Right renal pelvis (tissue), 4 donors: ENCODE data around the gene BRINP2. TPM values are rescaled to one million over a fixed set of nuclear protein-coding genes. Genes with fewer than 3 reads are reported as not detected.

Experiments used
- DNase-seq, 4 donors: peaks; one replicate each; pipeline ENCODE4 v3.0.0-alpha.2; 2013; ENCODE audit warnings: low read depth in 4 of 4, low spot score in 3 of 4, missing footprints in 1 of 4
- polyA plus RNA-seq, 4 donors: library from polyadenylated mRNA; unstranded; fragments of 120-200 nt; gene quantifications; one replicate each; pipeline ENCODE4 v1.2.1, GENCODE V29; 2013; ENCODE audit not compliant: insufficient read length in 4 of 4

Gene BRINP2
- polyA plus RNA-seq, 4 donors = 0.07 to 0.44 (median 0.33) TPM

- DNase-seq = peak in 3 of 4 donors; percentile 23 to 40 (median 31)
Measured at GRCh38 chr1:177256153-177257075, 85.7 kb downstream of the BRINP2 start.

DNA sequence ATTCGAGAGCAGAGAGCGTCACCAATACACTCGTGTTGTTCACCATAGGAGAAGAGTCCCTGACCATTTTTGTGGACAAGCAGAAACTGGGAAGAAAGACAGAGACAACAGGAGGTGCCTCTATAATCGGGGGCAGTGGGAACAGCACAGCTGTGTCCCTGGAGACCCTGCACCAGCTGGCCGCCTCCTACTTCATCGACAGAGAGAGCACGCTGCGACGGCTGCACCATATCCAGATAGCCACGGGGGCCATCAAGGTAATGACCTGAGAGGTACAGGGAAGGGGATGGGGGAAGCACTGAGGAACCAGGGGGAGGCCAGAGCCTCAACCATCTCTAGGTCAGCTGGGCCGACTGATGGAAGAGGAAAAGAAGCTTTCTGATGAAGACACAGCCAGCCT, 86.4 kb downstream of the BRINP2 start:
- DNase-seq = no peak

DNA sequence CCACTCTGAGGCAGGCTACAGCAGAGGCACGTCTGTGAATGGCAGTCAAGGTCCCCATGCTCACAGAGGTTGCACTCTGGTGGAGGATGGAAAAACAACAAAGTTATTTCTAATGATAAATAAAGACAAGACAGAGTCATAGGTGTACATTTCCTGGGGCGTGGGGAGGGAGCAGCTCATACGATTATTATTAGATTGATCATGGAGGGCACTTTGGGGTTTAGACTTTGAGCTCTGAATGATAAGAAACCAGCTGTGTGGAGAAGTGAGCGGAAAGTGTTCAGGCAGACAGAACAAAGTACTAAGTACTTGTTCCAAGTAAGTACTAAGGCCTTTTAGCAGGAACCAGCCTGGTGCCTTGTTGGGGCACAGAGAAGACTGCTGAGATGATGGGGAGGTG, 86.8 kb downstream of the BRINP2 start:
- DNase-seq = no peak

- DNase-seq = no peak
Measured at GRCh38 chr1:177270863-177271262, 100.1 kb downstream of the BRINP2 start.

GRCh38 chr1:177273141-177273540, 102.4 kb downstream of the BRINP2 start:
- peak in 2 of 4 donors; percentile 10 to 25 for DNase-seq

DNA sequence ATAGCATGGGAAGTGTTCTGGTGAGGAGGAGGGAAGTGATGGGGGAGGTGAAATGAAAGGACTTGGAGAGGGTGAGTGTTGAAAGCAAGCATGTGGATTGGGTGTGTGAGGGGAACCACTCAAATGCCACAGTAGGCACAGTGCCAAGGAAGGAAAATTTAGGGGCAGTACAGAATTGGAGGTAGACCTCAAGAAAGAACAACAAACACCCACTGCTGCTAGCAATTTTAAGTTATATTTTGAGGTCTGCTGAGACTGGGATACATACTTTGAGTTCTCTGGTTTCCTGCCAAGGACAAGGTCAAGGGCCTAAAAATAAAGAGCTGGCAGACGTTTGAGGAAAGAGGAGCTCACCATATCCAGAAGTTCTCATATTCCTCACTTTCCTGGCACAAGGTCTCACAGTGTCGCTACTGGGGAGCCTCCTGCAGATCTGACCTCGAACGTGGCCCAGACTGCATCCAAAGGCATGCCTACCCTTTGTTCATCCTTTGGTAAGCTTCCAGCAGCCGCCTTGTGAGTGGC, 104.0 kb downstream of the BRINP2 start:
- DNase-seq = peak in 1 of 4 donors; percentile 16

GRCh38 chr1:177275736-177276135, 105.0 kb downstream of the BRINP2 start:
- no peak for DNase-seq

DNA sequence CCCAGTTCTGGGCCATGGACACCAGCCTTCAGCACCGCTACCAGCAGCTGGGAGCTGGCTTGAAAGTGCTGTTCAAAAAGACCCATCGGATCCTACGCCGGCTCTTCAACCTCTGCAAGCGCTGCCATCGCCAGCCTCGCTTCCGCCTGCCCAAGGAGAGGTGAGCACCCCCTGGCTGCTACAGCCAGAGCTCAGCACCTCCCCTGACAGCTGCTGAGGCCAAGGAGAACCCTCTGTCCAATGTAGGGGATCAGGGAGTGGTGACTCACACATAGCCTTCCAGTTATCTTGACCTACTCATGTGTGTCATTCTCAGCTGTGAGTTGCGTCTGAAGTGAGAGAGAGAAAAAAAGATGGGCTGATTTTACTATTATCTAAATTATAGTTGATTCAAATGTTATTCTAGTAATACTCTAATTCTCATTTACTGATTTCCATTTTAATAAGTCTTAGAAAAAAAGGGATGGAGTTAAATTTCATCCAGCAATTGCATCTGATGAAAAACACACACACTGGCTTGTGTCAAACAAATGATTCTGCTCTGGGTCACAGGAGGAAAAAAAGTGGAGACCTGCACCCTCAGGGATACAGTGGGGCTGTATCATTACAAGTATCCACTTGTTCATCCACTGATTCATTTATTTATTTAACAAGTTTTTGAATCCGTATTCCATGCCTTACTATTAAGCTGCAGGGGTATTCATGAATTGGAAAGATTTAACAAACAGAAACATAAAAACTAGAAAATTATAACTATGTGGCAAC, 108.0 kb downstream of the BRINP2 start:
- DNase-seq = no peak

- DNase-seq = no peak
Measured at GRCh38 chr1:177281901-177282300, 111.1 kb downstream of the BRINP2 start.

- no peak for DNase-seq
Measured at GRCh38 chr1:177282976-177283375, 112.2 kb downstream of the BRINP2 start.

DNA sequence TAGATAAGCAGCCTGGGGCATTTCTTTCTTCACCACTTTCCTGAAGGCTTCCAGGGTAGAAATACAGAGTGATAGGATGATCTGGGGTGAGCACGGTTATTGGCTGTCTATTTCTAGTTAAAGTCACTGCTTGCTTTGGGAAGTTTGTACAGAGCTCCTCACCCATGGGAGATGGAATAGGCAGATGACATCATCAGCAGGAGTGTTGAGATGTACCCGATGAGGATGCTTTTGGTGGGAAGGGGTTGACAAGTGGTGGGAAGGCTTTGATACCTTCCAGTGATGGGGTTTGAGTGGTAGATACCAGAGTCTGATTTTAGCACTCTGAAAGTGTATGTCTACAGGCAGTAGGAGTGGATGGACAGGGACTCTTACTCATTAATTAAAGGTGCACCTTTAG, 112.6 kb downstream of the BRINP2 start:
- no peak for DNase-seq

DNA sequence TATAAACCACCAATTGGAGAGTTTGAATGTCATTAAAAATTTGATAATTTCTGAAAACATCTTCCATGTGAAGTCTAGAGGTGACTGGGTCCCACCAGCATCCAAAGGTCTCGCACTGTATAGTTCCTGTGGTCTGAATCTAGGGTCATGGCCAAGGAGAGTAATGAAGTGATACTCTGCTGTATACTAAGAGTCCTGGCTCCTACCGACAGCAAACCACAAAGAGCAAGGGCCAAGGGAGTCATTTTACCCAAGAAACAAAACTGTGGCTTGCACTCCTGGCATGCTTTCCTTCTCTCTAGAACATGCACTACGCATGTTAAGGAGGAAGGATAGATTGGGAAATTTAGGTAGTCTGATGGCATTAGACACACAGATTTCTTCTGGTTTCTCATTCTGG, 115.6 kb downstream of the BRINP2 start:
- DNase-seq = no peak

DNA sequence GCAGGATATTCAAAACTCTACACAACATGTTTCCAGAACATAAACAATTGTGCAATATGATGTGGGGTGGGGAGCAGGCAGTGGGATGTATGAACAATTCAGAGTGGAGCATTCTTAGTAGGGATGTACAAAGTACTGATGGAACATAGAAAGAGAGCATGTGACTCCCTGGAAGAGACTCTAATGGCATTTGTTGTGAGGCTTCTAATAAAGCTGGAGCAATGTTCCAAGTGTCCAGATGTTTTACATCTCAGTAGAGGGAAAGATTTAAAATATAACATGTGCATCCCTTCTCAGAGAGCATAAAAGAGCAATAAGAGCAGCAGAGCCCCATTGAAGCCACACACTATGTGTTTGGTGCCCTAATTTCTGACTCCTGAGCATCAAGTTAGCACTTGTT, 116.5 kb downstream of the BRINP2 start:
- DNase-seq = peak in 3 of 4 donors; percentile 28 to 43 (median 36)

DNA sequence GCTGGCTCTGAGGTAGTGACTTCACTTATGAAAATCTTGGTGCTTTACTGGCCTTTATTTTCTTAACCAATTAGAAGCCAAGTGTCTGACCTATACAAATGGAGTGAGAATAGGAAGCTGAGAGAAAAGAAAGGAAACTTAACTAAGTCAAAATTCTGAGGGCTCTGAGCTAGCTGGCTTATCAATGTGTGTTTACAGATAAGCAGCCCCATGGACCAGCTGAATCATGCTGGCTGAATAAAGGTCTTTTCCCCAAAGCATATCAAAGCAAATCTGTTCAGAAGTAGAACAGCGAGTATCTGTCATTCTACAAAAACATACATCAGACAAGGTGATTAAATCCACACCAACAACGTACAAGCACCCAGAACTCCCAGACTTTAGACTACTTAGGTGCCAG, 117.2 kb downstream of the BRINP2 start:
- no peak for DNase-seq

DNA sequence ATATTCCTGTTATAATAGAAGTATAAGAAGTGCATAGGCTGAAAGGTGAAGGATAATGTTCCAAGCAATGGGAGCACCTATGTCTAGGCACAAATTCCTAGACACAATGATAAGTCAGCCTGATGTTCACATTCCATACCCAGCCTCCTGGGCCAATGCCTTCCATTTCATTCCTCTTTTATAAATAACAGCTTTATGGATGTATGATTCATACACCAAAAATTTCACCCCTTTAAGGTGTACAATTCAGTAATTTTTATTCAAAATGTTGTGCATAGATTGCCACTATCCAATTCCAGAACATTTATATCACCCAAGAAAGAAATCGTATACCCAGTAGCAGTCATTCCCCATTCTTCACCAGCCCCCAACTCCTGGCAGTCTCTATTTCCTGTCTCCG, 118.8 kb downstream of the BRINP2 start:
- DNase-seq = no peak

DNA sequence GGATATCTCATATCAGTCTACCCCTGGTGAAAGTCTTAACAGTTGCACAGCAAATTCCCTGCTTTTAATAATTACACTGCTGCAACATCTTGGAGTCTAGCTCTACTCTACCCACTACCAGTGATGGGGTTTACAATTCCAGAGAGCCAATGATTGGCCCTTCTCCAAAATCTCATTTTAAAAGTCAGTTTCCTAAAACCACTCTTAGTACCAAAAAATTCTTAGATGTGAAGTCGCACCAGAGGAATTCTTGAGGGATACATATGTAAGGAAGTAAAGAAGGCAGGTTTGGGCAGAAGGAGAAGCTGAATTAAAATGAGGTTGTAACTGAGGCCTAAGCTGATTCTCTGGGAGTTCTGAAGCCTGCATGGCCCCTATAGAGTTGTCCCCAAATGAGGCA, 129.7 kb downstream of the BRINP2 start:
- DNase-seq = no peak

- no peak for DNase-seq
Measured at GRCh38 chr1:177301425-177302124, 130.8 kb downstream of the BRINP2 start.

DNA sequence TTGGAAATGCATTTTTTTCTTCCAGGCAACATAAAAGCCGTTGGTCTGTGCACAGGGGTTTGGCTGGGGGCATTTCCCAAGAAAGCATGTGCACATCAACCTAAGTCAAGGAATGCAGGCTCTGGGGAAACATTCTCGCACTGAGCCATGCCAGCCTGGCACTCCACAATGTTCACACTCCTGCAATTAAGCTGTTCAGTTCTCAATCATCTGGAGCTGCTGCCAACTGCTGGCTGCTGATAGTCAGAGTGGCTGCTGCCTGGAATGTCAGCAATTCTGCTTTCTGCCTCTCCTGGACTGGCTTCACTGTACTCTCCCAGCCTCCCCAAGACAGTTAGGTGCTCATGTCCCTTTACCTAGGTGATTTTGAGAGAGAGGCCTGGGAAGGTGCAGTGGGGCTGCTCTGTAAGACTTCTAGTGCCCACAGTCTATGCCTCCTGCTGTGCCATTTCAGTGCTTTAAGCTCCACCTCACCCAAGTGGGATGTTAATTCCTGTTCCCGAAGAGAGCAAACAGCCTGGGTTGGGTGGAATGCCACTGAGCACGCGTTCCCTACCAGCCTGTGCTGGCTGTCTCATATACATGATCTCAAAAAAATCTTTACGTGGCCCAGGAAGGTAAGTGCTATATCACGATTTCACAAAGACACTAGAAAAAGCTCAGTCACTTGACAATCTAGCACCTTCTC, 131.7 kb downstream of the BRINP2 start:
- no peak for DNase-seq

GRCh38 chr1:177305040-177306018, 134.6 kb downstream of the BRINP2 start:
- DNase-seq = no peak
